HG03097 (cell line): ENCODE measurements around the gene LYRM9.
"Not testable (repeated sequence)": the region's sequence is repeated elsewhere in the genome, so short reads cannot be mapped to it uniquely, and the experiment has no call there.

ENCODE experiments used
- ATAC-seq: cut with Tn5 transposase; IDR thresholded peaks from one replicate; pipeline ENCODE4 v1.9.1; 2021; ENCODE audit not compliant: unreplicated experiment, low FRiP score

LYRM9 gene

GRCh38 chr17:27845264-27846041 lies 47.7 kb downstream of the LYRM9 start:
- no peak for ATAC-seq

GRCh38 chr17:27840688-27841087 lies 52.5 kb downstream of the LYRM9 start:
- ATAC-seq: no peak

- not testable (repeated sequence) for ATAC-seq
Observed at GRCh38 chr17:27840406-27840678, 52.8 kb downstream of the LYRM9 start.

GRCh38 chr17:27839571-27840405 lies 53.4 kb downstream of the LYRM9 start:
- ATAC-seq: not testable (repeated sequence)

GRCh38 chr17:27838607-27839006 lies 54.6 kb downstream of the LYRM9 start:
- not testable (repeated sequence) for ATAC-seq

- ATAC-seq: not testable (repeated sequence)
Observed at GRCh38 chr17:27837769-27838168, 55.4 kb downstream of the LYRM9 start.

- no peak for ATAC-seq
Observed at GRCh38 chr17:27836651-27837050, 56.5 kb downstream of the LYRM9 start.

GRCh38 chr17:27834571-27834970 lies 58.6 kb downstream of the LYRM9 start:
- ATAC-seq: no peak

GRCh38 chr17:27832831-27833230 lies 60.3 kb downstream of the LYRM9 start:
- no peak for ATAC-seq

GRCh38 chr17:27829888-27830287 lies 63.3 kb downstream of the LYRM9 start:
- ATAC-seq: not testable (repeated sequence)

GRCh38 chr17:27829143-27829711 lies 63.9 kb downstream of the LYRM9 start:
- not testable (repeated sequence) for ATAC-seq
